Limb (tissue), 2 donors: ENCODE measurements around the gene DDX31.
"Not testable (repeated sequence)": the region's sequence is repeated elsewhere in the genome, so short reads cannot be mapped to it uniquely, and the experiment has no call there.

Source experiments
- DNase-seq, 2 donors: peaks; one replicate each; pipeline ENCODE4 v3.0.0-alpha.2; 2016; ENCODE audit errors: extremely low spot score in 2 of 2

Gene DDX31

GRCh38 chr9:132669698-132670456, at the start of gene DDX31:
DDX31 (minus strand) TSS chr9:132669983; CDS start chr9:132669934, 49 bp downstream.
- DNase-seq, result peak; percentile 74 to 89

- not testable (repeated sequence) for DNase-seq
These were observed 48.7 kb upstream of the DDX31 start for GRCh38 chr9:132718381-132718928.

- no peak for DNase-seq
These were observed 47.7 kb upstream of the DDX31 start for GRCh38 chr9:132717326-132717945.

- DNase-seq, result no peak
These were observed 46.2 kb upstream of the DDX31 start for GRCh38 chr9:132716007-132716406.

GRCh38 chr9:132712753-132713152, 43.0 kb upstream of the DDX31 start:
- no peak for DNase-seq

GRCh38 chr9:132711846-132712245, 42.1 kb upstream of the DDX31 start:
- no peak for DNase-seq

- not testable (repeated sequence) for DNase-seq
These were observed 41.4 kb upstream of the DDX31 start for GRCh38 chr9:132711152-132711551.

- DNase-seq, result no peak
These were observed 40.5 kb upstream of the DDX31 start for GRCh38 chr9:132710333-132710732.

- DNase-seq, result no peak
These were observed 39.1 kb upstream of the DDX31 start for GRCh38 chr9:132708769-132709430.

GRCh38 chr9:132708239-132708638, 38.5 kb upstream of the DDX31 start:
- DNase-seq, result no peak

GRCh38 chr9:132703336-132703735, 33.6 kb upstream of the DDX31 start:
- no peak for DNase-seq

- DNase-seq, result no peak
These were observed 32.5 kb upstream of the DDX31 start for GRCh38 chr9:132702254-132702653.

- no peak for DNase-seq
These were observed 30.2 kb upstream of the DDX31 start for GRCh38 chr9:132699956-132700355.

GRCh38 chr9:132698989-132699388, 29.2 kb upstream of the DDX31 start:
- DNase-seq, result no peak

- DNase-seq, result no peak
These were observed 27.4 kb upstream of the DDX31 start for GRCh38 chr9:132697230-132697629.

- DNase-seq, result no peak
These were observed 24.4 kb upstream of the DDX31 start for GRCh38 chr9:132694144-132694543.

- peak in 1 of 2 donors; percentile 52 for DNase-seq
These were observed 20.9 kb upstream of the DDX31 start for GRCh38 chr9:132690696-132691095.

- no peak for DNase-seq
These were observed 14.1 kb upstream of the DDX31 start for GRCh38 chr9:132683873-132684272.

GRCh38 chr9:132681561-132681960, 11.8 kb upstream of the DDX31 start:
- DNase-seq, result no peak

GRCh38 chr9:132679946-132680625, 10.3 kb upstream of the DDX31 start:
- no peak for DNase-seq

- DNase-seq, result no peak
These were observed 8.2 kb upstream of the DDX31 start for GRCh38 chr9:132677976-132678375.

GRCh38 chr9:132674485-132674884, 4.7 kb upstream of the DDX31 start:
- DNase-seq, result no peak
